Endothelial cell of umbilical vein (primary cell): ENCODE data around the gene SH3PXD2A. TPM values are rescaled to one million over a fixed set of nuclear protein-coding genes. Genes with fewer than 3 reads are reported as not detected.
A peak's percentile ranks its signal among the peaks of the same experiment; 100 is the strongest.

Experiments used
- BruUV-seq: library from RNA; stranded (reverse); fragments of 400-500 nt; replicated peaks from 2 replicates; lab custom pipeline; 2021; lab: Mats Ljungman, UMichigan
- CTCF ChIA-PET: fragments of 300-600, 350-600 bp; sonication (Branson Sonifier 250); formaldehyde crosslinking; loops from one replicate; lab custom pipeline; 2021; ENCODE audit warnings: antibody characterized with exemption, inconsistent platforms; lab: Charles Lee
- POLR2A ChIA-PET: fragments of 300-600, 350-600 bp; sonication (Branson Sonifier 250); formaldehyde crosslinking; loops from one replicate; lab custom pipeline; 2021; ENCODE audit warnings: antibody characterized with exemption, inconsistent platforms; lab: Charles Lee
- DNase-seq: peaks from one replicate; pipeline ENCODE4 v3.0.0-alpha.2; 2011; ENCODE audit warnings: low read depth, low spot score
- FAIRE-seq: peaks from 2 replicates; lab custom pipeline; 2011; peaks lifted over from hg19 to GRCh38; lab: Jason Lieb, UNC
- H2AFZ ChIP-seq: 2 replicates; pipeline ENCODE4 v1.6.0; 2012; ENCODE audit warnings: low read depth, low read length, control low read depth, inconsistent platforms
- H3K27ac ChIP-seq: 2 replicates; pipeline ENCODE4 v1.5.1; 2011; ENCODE audit warnings: low read depth, mild to moderate bottlenecking, control low read depth, low read length, moderate library complexity; ENCODE audit not compliant: insufficient read depth
- H3K27me3 ChIP-seq, 2 experiments: 2 replicates each; pipeline versions ENCODE4 v1.6.0 to v1.6.1; 2011; ENCODE audit warnings: low read length in 2 of 2, mixed read lengths in 1 of 2; ENCODE audit not compliant: control insufficient read depth in 2 of 2, insufficient read depth in 2 of 2
- H3K36me3 ChIP-seq, 2 experiments: 2 replicates in 1 of 2; 3 replicates in 1 of 2; pipeline ENCODE4 v1.5.1; 2011; ENCODE audit warnings: low read length in 2 of 2, mild to moderate bottlenecking in 1 of 2, moderate library complexity in 1 of 2; ENCODE audit not compliant: control insufficient read depth in 2 of 2, insufficient read depth in 2 of 2; ENCODE audit errors: extremely low read depth in 1 of 2
- H3K4me1 ChIP-seq: 3 replicates; pipeline ENCODE4 v1.5.1; 2011; ENCODE audit warnings: mild to moderate bottlenecking, low read length; ENCODE audit not compliant: control insufficient read depth, insufficient read depth; ENCODE audit errors: extremely low read depth
- H3K4me2 ChIP-seq: 2 replicates; pipeline ENCODE4 v1.6.1; 2011; ENCODE audit warnings: low read length, control low read depth, mixed read lengths; ENCODE audit not compliant: insufficient read depth
- H3K4me3 ChIP-seq, 3 experiments: fragments of 200-600 bp in 1 of 3; sonication (generic), shearing (Covaris generic) in 1 of 3; replicated peaks in 1 of 3; 2 replicates each; pipeline ENCODE4 v1.5.1; 2011 to 2016; ENCODE audit warnings: control low read depth in 3 of 3, low read length in 3 of 3, mild to moderate bottlenecking in 2 of 3, inconsistent platforms in 1 of 3, low read depth in 1 of 3, moderate library complexity in 1 of 3; ENCODE audit not compliant: insufficient read depth in 1 of 3
- H3K79me2 ChIP-seq: 2 replicates; pipeline ENCODE4 v1.6.0; 2012; ENCODE audit warnings: low read length, inconsistent platforms; ENCODE audit not compliant: control insufficient read depth, insufficient read depth
- H3K9ac ChIP-seq: replicated peaks from 2 replicates; pipeline ENCODE3; 2011; ENCODE audit warnings: low read length, control low read depth; ENCODE audit not compliant: insufficient read depth; ENCODE audit errors: extremely low read depth
- H3K9me1 ChIP-seq: replicated peaks from 3 replicates; pipeline ENCODE4 v1.6.0; 2011; ENCODE audit warnings: mild to moderate bottlenecking, low read length; ENCODE audit not compliant: control insufficient read depth, insufficient read depth; ENCODE audit errors: extremely low read depth
- H3K9me3 ChIP-seq: replicated peaks from 2 replicates; pipeline ENCODE4 v1.5.1; 2012; ENCODE audit warnings: low read length, inconsistent platforms; ENCODE audit not compliant: control insufficient read depth, insufficient read depth
- H4K20me1 ChIP-seq: replicated peaks from 2 replicates; pipeline ENCODE3; 2011; ENCODE audit warnings: mild to moderate bottlenecking, low read length; ENCODE audit not compliant: control insufficient read depth, insufficient read depth; ENCODE audit errors: extremely low read depth
- CTCF ChIP-seq, 2 donors: IDR thresholded peaks; 1 replicate in 1 of 2; 2 replicates in 1 of 2; pipeline ENCODE4 v1.5.1; 2011; ENCODE audit warnings: low read length in 2 of 2, mild to moderate bottlenecking in 2 of 2, moderate library complexity in 2 of 2, control low read depth in 1 of 2, inconsistent platforms in 1 of 2, low read depth in 1 of 2; ENCODE audit not compliant: insufficient read depth in 1 of 2; ENCODE audit errors: extremely low read depth in 1 of 2
- FOS ChIP-seq: IDR thresholded peaks from 2 replicates; pipeline ENCODE4 v1.6.1; 2011; ENCODE audit warnings: mild to moderate bottlenecking, low read length, moderate library complexity, borderline replicate concordance; ENCODE audit not compliant: insufficient read depth
- GATA2 ChIP-seq: IDR thresholded peaks from 2 replicates; pipeline ENCODE4 v1.7.0; 2011; ENCODE audit warnings: low read depth, mild to moderate bottlenecking, moderate library complexity, mixed read lengths, low read length; ENCODE audit not compliant: insufficient read length, insufficient read depth
- MYC ChIP-seq: IDR thresholded peaks from one replicate; pipeline ENCODE4 v1.6.1; 2011; ENCODE audit warnings: mild to moderate bottlenecking, low read depth, low read length
- POLR2A ChIP-seq: IDR thresholded peaks from 2 replicates; pipeline ENCODE4 v1.6.1; 2012; ENCODE audit warnings: low read depth, mild to moderate bottlenecking, control low read depth, low read length
- dilution Hi-C: fragments of 300-500 bp; cut with MboI; formaldehyde crosslinking; loops from one replicate; pipeline ENCODE4 v1.15.0; 2019; ENCODE audit warnings: low sequenced_read_pairs; ENCODE audit not compliant: extremely low pct_ligation_motif_present
- intact Hi-C: fragments of 100-400 bp; cut with micrococcal nuclease; formaldehyde crosslinking; loops from one replicate; pipeline ENCODE4 v1.10.0; 2022
- polyA plus RNA-seq, 4 experiments: library from polyadenylated mRNA; depleted of rRNA in 3 of 4; stranded (reverse) in 3 of 4; unstranded in 1 of 4; fragments of >200 nt; gene quantifications; 2 replicates each; pipeline versions ENCODE4 v1.2.1 to v1.2.3, GENCODE V29; 2011 to 2012; ENCODE audit warnings: missing spikeins in 1 of 4
- total RNA-seq: library from RNA; stranded (reverse); gene quantifications from 2 replicates; pipeline ENCODE4 v1.2.3, GENCODE V29; 2021

The SH3PXD2A gene
- total and polyA plus RNA-seq, 2 donors (not counting 3 experiments of a cell fraction or from before 2014, with no cell fraction given): 1.4 to 5.1 TPM

DNA sequence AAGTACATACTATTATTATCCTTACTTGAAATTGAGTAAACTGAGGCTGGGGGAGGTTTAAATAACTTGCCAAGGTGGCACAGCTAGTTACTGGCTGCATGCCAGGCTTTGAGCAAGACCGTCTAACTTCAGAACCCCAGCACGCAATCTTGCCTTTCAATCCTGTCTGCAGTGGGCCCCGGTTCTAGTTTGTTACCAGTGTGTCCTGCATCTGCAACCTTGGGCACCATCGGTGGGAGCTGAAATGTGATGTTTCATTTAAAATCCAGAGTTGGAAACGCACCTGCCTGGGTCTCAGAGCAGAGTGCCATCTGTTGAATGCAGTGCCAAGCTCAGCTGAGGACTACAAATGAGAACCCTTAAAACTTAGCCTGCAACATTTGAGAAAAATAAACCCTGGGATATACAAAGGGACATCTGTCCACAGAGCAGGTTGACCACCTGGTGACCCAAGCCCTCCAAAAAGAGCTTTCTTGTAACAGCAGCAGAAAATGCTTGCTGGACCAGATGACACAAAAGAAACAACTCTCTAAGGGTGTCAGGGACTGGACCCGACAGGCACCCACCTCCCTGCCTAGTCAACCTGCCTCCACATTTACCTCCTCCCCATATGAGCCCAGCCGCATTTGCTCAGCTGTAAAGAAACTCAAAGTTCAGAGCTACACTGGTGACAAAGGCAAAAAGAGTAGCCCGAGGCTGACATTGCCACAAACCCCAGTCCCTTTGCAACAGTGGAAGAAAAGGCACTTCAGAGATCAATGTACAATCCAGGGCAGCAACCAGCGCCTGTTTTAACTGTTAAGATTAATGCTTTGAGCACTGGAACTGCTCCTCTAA lies 1.7 kb downstream of the SH3PXD2A start:
- intact Hi-C loops: loop anchor here (2.0 kb wide), 1 partner anchor 41 kb away; no protein-coding TSS in a partner anchor
- Histone ChIP-seq H2AFZ (no peak overlapping the region), H4K20me1 (no peaks in the 10 kb centered on the region), H3K79me2 (peaks cover 10% of the 10 kb centered on the region), H3K9me1 (no peaks in the 10 kb centered on the region), H3K4me2 (peak overlapping the region; percentile 81), H3K36me3 (no peaks in the 10 kb centered on the region), H3K27me3 (no peaks in the 10 kb centered on the region), H3K9ac (no peak overlapping the region), H3K9me3 (no peaks in the 10 kb centered on the region), H3K4me1 (peaks cover 45% of the 10 kb centered on the region), H3K4me3 (peak overlapping the region in 2 of 3 experiments; percentile 14 to 79), H3K27ac (no peak overlapping the region)
- peak; percentile 26 for FAIRE-seq
- dilution Hi-C loops: loop anchor here (25.0 kb wide), 1 partner anchor 141 kb away; no protein-coding TSS in a partner anchor
- BruUV-seq: no TSS peak
- CTCF ChIA-PET: interaction anchor here (1.2 to 8.0 kb wide), 8 partner anchors 10 to 141 kb away, joined by 3 to 102 read pairs (median 10); no protein-coding TSS in a partner anchor
- DNase-seq: no peak
- no peak for TF ChIP-seq POLR2A
- TF ChIP-seq CTCF (IDR thresholded peaks at IDR 0.05; ENCODE audit: extremely low read depth in 1 of 2, insufficient read depth in 1 of 2, low read depth in 1 of 2, low read length in 2 of 2): no peak
- no peak for TF ChIP-seq FOS
- no peak for TF ChIP-seq MYC
- no peak for TF ChIP-seq GATA2
- POLR2A ChIA-PET: no interaction called here
